Stimulated activated CD8-positive, alpha-beta memory T cell treated with anti-CD3 and anti-CD28 coated beads, Interleukin-12 subunit alpha, Interleukin-12 subunit beta, amount 100 ng/mL, for 1 hour (primary cell): Measurements from ENCODE around the gene RANGAP1.

Experiments
- DNase-seq: peaks from one replicate; pipeline ENCODE4 v3.0.0-alpha.2; 2020; ENCODE audit warnings: low read depth

The RANGAP1 gene

GRCh38 chr22:41197038-41197972, 88.7 kb downstream of the RANGAP1 start:
- peak; percentile 71 for DNase-seq
